Fibroblast of skin of right biceps (primary cell): Measurements from ENCODE around the gene HOXD11.

ENCODE experiments used
- DNase-seq: peaks from one replicate; pipeline ENCODE4 v3.0.0-alpha.2; 2013

Gene HOXD11

DNA sequence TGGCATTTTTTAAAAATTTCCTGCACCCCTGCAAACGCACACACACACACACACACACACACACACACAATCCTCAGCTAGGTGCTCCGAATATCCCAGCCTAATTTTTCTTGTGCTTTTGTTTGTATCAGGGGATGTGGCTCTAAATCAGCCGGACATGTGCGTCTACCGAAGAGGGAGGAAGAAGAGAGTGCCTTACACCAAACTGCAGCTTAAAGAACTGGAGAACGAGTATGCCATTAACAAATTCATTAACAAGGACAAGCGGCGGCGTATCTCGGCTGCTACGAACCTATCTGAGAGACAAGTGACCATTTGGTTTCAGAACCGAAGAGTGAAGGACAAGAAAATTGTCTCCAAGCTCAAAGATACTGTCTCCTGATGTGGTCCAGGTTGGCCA, 12.7 kb upstream of the HOXD11 start:
- DNase-seq: no peak

DNA sequence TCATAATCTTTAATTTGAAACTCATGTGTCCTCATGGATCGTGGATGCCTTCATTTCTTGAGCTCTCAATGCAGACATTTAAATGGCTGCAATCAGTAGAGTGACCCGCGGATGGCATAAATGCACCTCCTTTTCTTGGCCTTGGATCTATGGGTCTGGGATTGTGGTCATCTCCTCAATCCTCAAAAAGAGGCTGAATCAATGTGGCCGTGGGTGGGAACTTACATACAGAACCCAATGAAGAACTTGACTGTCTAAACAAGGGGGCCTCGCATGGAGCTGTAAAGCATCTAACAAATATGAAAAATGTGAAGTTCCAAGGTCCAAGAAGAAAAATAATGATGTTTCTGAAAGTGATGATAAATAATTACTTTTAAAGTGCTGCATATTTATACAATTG, 11.7 kb upstream of the HOXD11 start:
- no peak for DNase-seq

DNA sequence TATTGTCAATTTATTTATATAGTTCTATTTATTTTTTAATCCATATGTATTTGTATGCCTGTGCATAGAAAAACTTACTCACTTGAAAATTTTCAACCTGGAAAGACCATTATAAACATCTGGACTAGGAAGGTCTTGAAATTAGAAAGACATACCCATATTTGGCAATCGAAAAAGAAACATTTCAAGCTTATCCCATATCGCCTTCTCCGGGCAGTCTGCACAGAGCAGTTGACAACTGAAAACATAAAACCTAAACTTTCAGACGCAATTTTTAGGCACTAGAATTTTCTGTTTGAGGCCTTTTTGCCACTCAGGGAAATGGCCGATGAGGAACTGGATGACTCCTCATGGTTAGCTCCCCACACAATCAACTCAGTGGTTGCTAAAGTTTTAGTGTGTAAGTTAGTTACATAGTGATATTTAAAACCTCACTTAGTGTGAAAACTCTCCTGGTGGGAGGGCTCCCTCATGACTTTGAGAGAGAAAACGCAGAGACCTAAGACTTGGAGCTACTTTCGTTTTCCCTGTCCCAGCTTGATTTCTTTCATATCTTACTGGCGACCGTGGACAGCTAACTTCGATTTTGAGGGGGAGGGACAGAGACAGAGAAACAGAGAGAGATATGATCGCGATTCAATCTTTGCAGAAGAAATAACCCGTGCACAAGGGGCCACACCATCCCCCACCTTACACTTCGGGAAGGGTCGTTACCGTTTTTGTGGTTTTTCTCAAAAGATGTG, 10.7 kb upstream of the HOXD11 start:
- DNase-seq: no peak

DNA sequence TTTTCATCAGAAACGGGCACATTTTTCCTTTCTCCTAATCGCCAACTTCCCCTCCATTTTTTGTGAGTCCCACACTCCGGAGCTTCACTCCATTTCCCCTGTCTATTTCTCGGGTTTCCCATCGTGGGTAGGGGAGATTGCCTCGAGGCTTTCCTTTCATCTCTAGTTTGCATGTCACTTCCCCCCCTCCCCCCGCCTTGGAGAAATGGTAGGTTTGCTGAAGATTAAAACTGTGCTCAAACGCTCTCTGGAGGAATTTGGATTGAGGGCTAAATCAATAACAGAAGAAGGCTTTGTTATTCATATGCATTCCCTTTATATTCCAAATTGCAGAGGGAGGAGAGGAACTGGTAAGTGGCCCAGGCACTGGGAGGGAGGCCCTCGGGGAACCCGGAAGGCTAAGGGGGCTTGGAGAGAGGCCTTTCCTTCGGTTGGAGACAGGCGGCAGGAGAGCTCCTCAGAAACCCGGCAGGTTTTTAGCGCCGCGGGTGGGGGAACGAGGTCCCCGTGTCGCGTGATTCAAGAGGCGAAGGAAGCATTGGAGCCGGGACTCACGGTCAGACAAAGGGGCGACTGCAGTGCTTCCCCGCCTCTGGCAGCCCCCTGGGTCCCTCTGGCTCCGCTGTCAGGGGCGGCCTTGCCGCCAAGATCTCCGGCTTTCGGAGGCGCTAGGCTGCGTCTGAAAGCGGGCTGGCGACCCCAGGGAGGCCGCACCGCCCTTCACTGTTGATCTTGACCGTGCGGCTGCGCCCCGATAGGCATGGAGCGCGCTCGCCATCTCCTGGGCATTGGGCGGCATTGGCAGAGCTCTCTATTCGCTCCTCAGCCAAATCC, 9.9 kb upstream of the HOXD11 start:
- peak; percentile 66 for DNase-seq

DNA sequence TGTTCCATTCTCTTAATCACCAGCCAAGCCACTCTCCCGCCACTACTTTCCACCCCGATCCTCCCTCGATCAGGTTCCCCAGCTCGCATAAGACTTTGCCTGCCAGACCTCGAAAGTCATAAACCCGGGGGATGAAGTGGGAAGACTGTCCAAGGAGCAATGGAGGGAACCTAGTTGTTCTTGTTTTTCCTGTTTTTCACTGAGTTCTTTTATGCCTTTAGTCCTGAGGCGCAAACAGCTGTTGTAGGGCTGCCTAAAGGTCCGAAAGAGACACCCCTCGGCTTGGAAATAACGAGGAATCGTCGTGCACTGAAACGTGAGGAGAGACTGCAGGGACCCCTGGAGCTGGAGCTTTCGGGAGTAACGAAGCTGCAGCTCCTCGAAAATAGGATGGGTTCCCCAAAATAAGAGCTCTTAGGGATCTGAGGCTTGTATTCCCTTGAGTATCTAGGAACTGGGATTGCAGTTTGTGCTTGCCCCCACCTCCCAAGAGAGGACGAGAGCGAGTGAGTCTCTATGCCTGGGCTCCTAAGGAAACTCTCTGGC, 9.2 kb upstream of the HOXD11 start:
- no peak for DNase-seq

DNA sequence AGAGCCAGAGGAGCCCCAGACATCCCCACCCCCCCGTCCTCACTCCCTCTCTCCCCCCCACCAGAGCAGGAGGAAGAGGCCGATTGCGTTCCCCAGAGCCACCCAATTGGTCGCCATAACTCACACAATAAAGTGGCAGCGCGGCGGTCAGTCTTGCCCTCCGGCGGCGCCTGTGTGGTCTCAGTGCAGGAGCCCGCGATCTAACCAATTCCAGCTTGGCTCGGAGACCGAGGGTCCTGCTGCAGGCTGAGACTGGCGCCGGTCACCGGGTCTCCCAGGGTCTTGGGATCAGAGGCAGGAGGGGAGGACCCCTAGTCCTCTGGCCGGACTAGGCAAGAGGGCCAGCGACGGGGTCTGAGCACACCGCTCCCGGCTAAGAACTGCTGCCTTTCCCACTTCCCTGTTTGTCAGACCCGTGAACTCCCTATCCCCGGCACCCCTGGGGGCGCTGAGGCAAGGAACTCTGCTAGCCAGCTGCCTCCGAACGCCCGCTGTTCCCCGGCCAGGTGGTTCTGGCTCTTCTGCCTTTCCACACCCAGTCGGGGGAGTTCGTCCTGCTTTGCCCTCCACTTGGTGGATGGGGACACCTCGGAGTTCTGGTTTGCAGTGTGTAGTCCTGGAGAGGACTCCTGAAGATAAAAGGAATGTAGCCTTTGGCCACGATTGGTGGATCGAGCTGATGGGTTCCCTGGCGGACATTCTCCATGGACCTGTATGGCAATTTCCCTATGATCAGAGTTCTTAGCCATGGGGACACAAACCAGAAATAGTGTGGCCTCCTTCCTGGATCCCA, 8.5 kb upstream of the HOXD11 start:
- no peak for DNase-seq

DNA sequence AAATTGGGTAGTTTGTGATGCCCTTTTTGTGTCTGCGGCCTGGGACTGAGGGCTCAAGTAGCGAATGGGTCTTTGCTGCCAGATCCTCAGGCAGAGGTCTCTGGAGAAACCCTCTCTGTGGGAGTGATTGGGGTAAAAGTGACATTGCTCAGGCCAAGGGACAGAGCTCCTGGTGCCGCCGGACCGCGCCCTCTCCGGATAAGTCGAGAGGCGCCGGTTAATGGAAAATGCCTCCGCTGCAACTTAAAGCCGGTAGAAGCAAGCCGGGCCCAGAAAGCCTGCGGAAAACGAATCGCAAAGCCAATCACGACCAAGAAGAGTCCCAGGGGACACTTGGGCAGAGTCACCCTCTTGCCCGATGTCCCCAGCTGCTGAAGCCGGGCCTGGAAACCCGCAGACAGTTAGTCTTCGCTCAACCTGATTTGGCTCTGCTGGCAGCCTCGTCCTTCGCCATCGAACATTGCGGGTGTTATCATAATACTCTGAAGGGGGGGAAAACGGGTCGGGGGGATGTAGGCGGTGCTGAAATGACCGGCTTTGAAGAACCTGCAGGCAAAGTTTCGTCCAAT, 7.8 kb upstream of the HOXD11 start:
- DNase-seq: no peak

DNA sequence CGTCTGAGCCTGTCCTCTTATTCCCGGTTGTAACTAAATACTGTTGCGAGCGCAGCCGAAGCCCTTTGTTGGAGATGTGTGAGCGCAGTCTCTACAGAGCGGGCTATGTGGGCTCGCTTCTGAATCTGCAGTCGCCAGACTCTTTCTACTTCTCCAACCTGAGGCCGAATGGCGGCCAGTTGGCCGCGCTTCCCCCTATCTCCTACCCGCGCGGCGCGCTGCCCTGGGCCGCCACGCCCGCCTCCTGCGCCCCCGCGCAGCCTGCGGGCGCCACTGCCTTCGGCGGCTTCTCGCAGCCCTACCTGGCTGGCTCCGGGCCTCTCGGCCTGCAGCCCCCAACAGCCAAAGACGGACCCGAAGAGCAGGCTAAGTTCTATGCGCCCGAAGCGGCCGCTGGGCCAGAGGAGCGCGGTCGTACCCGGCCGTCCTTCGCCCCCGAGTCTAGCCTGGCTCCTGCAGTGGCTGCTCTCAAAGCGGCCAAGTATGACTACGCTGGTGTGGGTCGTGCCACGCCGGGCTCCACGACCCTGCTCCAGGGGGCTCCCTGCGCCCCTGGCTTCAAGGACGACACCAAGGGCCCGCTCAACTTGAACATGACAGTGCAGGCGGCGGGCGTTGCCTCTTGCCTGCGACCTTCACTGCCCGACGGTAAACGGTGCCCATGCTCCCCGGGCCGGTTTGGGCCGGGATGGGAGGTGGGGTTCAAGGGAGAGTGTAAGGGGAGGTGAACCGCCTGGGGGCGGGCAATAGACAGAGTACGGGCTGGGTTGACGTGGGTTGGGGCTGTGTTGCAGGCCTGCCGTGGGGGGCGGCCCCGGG, 7.1 kb upstream of the HOXD11 start, which contains the start of gene HOXD12:
HOXD12 (plus strand) TSS at position 68 of the 819 bp plus-strand sequence; CDS start at position 75, 7 bp downstream.
- no peak for DNase-seq

DNA sequence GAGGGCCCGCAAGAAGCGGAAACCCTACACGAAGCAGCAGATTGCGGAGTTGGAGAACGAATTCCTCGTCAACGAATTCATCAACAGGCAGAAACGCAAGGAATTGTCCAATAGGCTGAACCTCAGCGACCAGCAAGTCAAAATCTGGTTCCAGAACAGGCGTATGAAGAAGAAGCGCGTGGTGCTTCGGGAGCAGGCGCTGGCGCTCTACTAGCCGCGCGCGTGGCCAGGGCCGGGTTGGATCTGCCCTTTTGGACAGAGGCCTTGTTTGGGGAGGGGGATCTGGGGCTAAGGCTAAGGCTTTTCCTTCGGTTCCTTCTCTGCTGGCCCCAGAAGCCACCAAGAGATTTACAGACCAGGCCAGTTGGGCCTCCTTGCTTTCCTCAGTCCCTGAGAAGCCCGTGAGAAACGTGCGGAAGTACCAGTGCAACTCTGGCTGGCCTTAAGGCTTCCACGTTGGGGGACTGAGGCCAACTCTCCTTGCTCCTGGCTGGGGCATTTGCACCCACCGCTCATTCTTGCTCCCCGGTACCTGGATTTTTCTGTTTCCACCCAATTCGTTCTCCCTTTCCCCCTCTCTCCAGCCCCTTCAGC, 6.4 kb upstream of the HOXD11 start:
- no peak for DNase-seq

DNA sequence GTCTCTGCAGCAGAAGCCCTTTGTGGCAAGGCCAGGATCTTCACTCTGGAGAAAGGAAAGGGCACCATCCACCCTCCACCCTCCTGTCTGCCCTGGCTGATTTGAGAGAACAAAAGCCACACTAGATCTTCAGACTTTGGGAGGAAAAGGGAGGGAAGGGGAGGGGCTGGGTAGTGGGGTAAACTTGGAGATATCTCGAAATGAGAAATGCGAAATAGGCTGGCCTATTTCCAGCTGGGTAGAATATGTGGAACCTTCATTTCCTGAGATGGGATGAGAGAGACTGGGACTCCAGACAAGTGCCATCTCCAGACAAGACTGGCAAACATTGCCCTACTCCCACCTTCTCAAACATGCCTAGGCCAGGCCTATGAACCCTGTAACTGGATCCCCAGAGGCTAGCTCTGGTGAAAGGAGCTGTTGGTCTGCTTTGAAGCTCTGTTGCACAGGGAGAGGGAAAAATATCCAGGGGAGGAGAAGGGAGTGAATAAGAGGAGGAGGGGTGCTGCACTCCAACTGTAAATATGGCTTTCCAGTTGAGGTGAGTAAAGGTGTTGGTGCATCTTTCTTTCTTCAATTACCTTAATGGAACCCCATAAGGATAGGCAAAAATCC, 5.8 kb upstream of the HOXD11 start:
- DNase-seq: no peak

DNA sequence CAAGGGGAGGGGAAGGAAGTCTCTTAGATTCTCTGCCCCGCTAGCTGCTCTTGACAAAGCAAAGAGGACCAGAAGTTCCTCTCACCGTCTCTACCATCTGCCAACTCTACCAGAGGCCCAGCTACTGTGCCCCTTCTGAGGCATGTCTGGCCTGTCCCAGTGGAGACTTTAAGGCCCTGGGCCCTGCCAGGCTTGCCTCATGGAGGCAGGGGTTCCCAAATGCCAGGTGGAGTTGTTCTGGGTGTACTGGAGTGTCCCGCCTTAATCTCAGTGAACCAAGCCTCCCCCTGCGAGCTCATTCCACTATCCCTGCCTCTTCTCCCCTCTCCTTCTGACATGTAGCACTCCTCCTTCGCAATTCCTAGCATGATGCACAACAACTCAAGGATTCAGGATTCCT, 5.2 kb upstream of the HOXD11 start:
- no peak for DNase-seq

DNA sequence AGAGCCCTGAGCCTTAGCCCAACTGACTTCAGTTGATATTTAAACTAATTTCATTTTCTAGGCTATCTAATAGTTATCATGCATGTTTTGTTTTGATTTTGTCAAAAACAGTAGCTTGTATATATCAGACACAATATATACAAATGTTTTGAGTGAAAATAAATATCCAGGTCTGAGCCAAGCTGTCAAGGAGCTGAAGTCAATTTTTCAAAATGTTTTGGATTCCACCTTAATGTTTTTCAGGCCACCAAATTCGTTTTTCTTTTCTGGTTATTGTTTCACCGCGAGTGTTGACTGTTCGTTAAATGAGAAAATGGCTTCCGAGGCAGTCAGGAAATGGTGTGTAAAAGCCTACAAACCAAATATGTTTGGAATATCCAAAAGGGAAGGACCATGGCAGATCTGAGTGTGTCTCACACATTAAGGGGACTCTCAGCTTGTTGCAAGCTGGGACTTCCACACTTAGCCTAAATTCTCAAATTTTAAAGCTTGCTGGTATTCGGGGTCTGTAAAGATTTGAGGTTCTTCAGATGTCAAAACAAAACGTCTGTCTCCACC, 4.7 kb upstream of the HOXD11 start:
- no peak for DNase-seq

DNA sequence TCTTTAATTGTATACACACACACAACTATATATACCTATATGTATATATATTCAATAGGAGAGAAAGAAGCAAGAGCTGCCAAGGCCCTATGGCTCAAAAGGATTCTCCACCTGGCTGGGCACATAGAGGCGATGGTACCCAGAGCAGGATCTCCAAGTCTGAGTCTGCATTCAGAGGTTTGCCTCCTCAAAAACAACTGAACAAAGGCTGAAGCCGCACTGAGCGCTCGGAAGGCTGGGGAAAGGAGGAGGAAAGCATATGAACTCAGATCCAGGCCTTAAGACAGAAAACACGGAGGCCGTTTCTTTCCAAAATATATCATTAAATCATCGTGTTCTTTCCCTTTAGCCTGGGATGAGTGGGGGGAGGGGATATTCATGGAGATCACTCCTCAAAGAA, 3.9 kb upstream of the HOXD11 start:
- no peak for DNase-seq

DNA sequence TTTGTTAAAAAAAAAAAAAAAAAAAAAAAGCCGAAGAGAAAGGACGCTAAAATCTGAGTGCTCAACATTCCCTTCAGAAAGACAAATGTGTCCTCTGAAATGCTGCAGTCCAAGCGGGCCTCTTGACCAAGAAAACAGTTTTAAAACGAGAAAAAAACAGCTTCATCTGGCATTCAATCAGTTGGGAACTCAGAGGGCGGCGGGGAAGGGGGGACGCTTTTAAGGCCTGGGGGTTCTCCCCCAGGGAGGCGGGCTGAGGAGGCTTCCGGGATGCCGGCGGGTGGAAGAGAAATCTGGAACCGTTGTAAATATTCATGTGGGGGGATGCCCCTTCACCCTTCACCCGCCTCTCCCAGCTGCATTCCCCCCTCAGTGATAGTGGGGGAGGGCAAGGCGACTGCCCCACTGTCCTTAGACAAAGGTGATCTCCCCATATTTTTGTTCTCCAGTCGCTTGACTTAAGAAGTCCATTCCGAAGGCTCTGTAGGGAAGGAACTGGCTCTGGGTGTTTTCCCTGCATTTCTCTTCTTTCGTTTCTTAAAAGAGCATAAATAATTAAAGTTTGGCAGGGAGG, 3.3 kb upstream of the HOXD11 start:
- DNase-seq: no peak

DNA sequence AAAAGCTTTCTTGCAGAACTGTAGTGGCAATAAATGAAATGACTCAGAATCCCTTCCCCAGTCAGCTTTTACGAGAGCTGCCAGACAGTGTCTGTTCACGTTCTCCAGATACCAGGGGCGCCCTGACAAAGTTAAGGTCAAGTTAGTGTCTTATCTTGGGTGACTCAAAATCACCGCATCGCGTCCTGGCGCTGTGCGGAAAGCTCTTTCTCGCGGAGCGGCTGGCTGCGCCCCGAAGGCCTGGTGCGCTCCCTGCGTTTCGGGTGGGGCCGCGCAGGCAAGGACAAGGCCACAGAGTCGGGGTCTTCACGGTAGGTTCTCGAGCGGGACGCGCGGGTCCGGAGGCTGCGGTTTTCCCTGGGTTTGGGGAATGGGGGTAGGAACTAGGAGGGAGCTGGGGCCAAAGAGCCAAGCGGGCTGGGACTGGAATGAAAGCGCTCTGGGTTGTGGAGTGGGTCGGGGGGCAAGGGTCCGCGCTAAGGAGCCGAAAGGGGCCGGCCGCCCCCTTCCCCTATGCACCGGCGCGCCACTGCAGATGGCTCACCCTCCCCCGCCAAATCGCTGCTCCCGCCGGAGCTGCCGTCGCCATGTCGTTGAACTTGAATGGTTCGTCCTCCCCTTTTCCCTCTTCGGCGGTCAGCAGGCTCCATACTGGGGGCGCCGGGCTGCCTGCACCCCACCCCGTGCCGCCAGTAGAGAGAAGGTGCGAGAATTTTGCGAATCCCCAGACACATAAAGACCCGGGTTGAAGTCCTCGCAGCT, 2.6 kb upstream of the HOXD11 start:
- peak; percentile 85 for DNase-seq

DNA sequence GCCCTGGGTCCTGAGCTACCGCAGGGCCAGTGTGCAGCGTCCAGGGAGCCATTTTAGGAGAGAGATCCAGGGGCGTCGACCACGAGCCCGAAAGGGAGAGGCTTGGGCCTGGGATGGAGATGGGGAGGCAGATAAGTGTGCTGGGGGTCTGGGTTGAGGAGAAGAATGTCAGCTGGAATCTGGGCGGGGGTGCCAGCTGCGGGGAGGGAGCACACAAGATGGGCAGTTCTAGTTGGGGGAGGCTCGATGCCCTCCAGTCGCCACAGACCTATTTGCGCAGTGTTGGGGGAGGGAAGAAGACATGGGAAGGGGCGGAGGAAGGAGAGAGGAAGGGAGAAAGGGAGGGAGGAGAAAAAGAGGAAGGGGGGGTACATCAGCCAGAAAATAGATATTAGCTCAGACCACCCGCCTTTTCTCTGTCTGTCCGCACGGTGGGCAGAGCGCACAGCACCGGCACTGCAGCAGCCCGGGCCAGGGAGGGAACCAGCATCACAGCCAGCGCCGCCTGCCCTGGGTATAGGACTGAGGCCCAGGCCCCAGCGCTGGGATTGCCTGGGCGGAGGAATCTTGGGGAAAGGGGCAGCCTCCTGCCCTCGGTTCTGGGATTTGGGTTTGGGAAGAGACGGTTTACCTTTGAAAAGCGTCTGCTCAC, 1.9 kb upstream of the HOXD11 start:
- no peak for DNase-seq

DNA sequence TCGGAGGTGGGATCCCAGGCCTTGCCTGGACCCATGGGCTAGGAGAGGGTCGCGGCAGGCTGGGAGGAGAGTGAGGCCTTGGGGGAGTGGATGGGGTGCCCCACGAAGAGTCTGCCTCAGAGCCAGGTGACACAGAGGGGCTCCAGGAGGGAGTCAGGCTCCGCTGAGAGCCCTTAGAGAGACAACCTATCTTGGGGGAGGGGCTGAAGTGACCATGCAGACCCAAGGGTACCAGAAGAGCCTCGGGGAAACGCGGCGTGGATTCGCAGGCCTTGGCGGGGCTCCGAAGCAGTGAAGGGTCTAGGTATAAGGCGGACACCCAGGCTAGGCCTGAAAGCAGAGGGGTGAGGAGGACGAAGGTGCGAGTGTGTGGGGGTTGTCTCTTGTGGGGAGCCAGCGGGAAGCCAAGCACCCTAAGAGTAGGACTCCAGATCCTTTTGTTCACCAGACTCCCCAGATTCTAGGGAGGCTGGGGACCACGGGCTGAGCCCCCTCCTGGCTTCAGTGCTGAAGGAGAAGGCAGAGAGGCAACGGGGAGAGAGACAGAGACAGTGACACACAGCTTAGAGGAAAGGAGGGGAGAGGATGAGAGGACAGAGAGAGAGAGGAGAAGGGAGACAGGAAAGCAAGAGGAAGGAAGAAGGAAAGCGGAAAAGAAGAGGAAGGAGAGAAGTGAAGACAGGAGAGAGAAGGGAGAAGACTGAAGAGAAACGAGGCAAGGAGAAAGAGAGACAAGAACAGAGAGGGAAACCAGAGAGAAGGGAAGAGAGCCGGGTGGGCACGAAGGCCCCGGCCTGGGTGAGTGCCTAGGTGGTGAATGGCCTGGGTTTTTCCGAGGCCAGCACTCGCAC, 1.1 kb upstream of the HOXD11 start:
- DNase-seq: no peak

DNA sequence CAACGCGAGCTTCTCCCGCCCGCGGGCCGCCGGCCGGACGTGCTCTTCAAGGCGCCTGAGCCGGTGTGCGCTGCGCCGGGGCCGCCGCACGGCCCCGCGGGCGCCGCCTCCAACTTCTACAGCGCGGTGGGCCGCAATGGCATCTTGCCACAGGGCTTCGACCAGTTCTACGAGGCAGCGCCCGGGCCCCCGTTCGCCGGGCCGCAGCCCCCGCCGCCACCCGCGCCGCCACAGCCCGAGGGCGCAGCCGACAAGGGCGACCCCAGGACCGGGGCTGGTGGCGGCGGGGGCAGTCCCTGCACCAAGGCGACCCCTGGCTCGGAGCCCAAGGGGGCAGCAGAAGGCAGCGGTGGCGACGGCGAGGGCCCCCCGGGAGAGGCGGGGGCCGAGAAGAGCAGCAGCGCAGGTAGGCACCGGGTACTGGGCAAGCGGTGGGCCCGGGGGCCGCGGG, 676 bp downstream of the HOXD11 start:
- no peak for DNase-seq
